ENCODE results near the gene LRP5.
"Not testable (repeated sequence)": the region's sequence is repeated elsewhere in the genome, so short reads cannot be mapped to it uniquely, and the experiment has no call there.

Gene LRP5

DNA sequence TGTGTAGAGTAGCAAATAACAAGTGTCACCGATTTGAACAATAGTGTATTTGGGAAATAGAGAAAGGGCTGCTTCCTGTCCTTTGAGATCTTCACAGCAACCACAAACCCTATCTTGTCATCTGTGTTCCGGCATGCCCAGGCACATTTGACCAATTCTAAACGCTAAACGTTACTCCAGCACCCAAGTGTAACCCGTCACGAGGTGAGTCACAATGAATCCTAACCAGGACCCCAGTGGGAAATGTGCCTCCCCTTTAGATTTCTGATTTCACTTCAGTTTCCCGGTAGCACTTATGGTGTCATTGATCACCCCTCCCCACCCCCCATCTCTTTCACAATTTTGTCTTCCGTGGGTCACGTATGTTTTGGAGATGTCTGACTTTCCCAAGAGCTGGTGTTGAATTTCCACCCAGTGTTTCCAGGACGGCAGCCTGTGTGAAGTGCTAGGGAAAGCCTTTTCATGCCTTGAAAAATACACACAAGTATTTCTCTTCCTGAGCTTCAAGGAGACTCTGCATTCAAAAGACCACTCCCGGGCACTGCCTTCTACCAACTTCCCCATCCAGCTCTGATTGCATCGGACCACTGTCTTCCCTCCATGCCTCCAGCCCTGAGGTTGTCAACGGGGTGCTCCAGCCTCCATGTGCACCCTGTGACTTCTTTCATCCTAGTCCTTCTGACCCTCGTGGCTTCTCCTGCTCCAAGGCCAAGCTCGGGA, 30.1 kb upstream of the LRP5 start:
- peak in 1 of 2 donors; percentile 98 for DNase-seq

DNA sequence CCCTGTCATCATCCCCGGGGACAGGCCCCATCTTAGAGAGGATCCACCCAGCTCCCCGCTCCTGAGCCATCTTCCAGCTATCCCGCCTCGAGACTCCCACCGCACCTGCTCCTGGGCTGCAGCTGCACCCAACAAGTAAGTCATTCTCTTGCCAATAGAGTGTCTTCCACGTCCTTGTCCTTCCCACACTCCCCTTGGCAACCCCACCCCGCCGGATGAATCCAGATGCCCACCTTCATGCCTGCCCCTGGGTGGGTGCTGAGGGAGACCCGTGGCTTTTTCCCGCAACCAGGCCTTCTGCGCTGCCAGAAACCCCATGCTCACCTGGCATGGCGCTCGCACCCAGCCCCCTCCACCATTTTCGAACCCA, 29.5 kb upstream of the LRP5 start:
- DNase-seq = no peak

- DNase-seq = not testable (repeated sequence)
Observed at GRCh38 chr11:68284588-68284987, 27.8 kb upstream of the LRP5 start.

- DNase-seq = no peak
Observed at GRCh38 chr11:68287419-68287818, 25.0 kb upstream of the LRP5 start.

DNA sequence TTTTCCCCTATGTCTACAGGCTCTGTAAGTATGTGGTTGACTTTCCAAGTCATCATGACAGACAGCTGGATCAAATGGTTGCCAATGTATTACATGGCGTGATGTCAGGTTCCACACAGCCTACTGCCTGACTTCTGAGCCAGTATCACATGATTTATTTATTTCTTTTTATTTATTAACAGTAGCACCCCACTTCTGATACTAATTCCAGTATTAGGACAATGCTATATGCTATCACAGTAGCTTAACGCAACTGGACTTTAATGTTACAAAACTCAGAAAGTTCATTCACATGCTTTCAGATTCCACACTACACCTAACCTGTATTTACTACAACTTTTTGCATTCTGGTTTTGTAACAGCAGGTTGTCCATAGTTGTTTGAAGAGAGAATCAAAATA, 22.9 kb upstream of the LRP5 start:
- no peak for DNase-seq

GRCh38 chr11:68293708-68294107, 18.7 kb upstream of the LRP5 start:
- DNase-seq = no peak

- DNase-seq = no peak
Observed at GRCh38 chr11:68295271-68295670, 17.1 kb upstream of the LRP5 start.

DNA sequence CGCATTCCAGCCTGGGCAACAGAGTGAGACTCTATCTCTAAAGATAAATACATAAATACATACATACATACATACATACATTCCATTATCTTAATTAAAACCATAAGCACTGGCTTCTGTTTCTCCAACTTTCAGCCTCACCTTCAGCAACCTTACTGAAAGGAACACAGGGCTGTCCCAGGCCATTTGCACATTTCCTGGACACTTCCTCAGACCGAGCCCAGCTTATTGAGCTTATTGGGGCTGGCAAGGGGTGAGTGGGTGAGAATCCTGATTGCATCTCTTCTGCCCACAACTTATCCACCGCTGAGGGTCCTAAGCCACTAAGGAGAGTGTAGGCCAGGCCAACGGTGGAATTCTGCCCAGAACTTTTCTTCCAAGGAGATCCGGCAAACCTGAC, 16.5 kb upstream of the LRP5 start:
- DNase-seq = no peak

- no peak for DNase-seq
Observed at GRCh38 chr11:68296344-68297051, 15.9 kb upstream of the LRP5 start.

GRCh38 chr11:68297052-68297378, 15.4 kb upstream of the LRP5 start:
- no peak for DNase-seq

- no peak for DNase-seq
Observed at GRCh38 chr11:68297494-68297811, 14.9 kb upstream of the LRP5 start.

DNA sequence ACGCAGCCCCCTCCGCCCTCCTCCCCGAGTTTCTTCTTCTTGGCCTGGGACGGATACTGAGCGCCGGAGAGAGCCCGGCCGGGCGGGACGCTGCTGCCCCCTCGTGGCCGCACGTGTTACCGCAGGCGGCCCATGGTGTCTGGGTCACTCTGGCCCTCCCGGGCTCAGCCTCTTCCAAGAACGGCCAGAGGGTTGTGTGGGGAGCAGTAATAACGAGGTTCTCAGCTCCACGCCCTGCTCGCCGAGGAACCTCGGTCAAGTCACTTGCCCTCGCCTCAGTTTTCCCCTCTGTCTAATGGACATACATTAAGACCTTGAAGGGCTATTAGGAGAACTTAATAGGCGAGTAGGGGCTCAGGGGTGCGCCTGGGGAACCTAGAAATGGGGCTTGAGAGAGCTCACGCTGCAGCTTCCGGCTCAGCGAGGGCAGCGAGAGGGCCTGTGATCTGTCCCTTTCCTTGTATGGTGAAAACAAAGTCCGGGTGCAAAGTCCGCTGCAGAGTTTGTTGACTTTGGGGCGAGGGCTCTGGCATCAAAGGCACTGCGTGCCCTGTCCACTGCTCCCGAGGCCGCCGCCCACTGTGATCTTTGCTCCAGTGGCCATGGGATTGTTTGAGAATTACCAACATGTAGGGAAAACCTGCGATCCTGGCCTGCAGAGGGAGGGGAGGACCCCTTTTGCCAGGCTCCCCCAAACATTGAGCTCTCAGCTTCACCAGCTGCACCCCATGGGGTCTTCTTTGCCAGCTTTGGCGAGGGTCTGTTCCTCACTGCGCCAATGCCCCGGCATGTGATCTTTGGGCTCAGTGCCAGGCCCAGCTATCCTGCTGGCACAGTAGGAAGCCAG, 14.4 kb upstream of the LRP5 start:
- DNase-seq = peak; percentile 66 to 68

GRCh38 chr11:68298659-68299516, 13.5 kb upstream of the LRP5 start:
- no peak for DNase-seq

GRCh38 chr11:68299517-68299879, 12.9 kb upstream of the LRP5 start:
- not testable (repeated sequence) for DNase-seq

- no peak for DNase-seq
Observed at GRCh38 chr11:68300076-68300830, 12.1 kb upstream of the LRP5 start.

- no peak for DNase-seq
Observed at GRCh38 chr11:68302256-68302655, 10.1 kb upstream of the LRP5 start.

DNA sequence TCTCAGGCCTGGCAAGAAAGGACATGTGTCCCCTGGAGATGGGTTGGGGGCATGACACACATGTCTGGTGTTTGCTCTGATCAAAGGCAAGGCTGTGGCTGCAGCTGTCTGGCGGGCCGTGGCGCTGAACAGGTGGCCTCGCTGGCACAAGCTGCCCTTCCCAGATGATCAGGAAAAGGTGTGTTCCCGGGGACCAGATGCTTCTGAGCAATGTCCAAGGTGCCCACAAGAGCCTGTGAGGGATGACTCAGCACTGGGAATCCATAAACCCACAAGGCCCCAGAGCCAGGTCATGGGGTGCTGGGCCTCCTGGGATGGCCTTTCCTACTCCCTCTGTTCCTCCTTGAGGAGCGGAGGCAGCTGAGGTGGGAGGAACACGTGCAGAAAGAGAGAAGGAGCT, 9.7 kb upstream of the LRP5 start:
- DNase-seq = no peak

- DNase-seq = peak in 1 of 2 donors; percentile 11
Observed at GRCh38 chr11:68303083-68303482, 9.3 kb upstream of the LRP5 start.

GRCh38 chr11:68303982-68304780, 8.2 kb upstream of the LRP5 start:
- no peak for DNase-seq

DNA sequence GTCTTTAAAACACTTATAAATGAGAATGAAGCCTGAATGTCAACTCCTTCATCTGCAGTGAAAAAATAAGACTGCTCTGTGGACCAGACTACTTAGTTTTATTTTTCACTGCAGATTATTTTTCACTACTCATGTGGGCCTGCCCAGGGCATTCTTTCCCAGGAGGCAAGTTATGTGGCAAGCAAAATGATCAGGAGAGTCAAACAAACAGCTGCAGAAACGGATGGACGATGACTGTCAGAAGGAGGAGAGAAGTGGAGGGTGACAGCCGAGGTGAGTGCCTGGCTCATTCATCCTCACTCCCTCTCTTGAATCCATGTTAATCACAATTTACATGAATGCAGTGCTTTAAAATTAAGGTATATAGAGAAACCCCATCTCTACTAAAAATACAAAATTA, 5.8 kb upstream of the LRP5 start:
- DNase-seq = no peak

DNA sequence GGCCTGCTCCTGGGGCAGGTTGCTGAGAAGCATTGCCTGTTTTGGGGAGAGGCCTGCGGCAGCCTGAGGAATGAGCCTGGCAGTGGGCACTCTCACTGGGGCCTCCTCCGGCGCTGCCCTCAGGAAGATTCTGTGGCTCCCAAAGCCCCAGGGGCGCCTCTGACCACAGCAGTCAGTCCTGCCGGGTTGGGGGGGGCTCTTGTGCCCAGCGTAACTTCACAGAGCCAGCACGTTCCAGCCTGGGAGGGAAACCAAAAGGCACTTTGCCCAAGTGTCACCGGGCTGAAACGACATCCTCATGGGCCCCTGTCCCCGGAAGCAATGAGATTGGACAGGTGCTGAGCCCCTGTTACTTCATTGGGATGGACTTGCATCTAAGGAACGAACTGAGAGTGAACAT, 4.3 kb upstream of the LRP5 start:
- no peak for DNase-seq

Measured in bone marrow (tissue), 2 donors.